Esophagus muscularis mucosa (tissue), 4 donors: ENCODE data around the gene SLC7A1. TPM values are rescaled to one million over a fixed set of nuclear protein-coding genes. Genes with fewer than 3 reads are reported as not detected.

Source experiments
- DNase-seq: peaks from one replicate; pipeline ENCODE4 v3.0.0-alpha.2; 2017; ENCODE audit errors: extremely low spot score
- H3K27ac ChIP-seq, 4 donors: fragments of 200-600 bp; sonication (generic); replicated peaks in 1 of 4; 1 replicate in 3 of 4; 2 replicates in 1 of 4; pipeline ENCODE4 v1.5.1; 2016 to 2019; ENCODE audit warnings: mild to moderate bottlenecking in 1 of 4
- H3K27me3 ChIP-seq, 4 donors: fragments of 200-600 bp; sonication (generic); one replicate each; pipeline versions ENCODE4 v1.5.1 to v1.6.0; 2016 to 2019
- H3K36me3 ChIP-seq, 4 donors: fragments of 200-600 bp; sonication (generic); one replicate each; pipeline ENCODE4 v1.5.1; 2016 to 2019
- H3K4me1 ChIP-seq, 4 donors: fragments of 200-600 bp; sonication (generic); one replicate each; pipeline ENCODE4 v1.5.1; 2016 to 2019
- H3K4me3 ChIP-seq, 4 donors: fragments of 200-600 bp; sonication (generic); 1 replicate in 2 of 4; 2 replicates in 2 of 4; pipeline ENCODE4 v1.5.1; 2016 to 2019; ENCODE audit warnings: mild to moderate bottlenecking in 4 of 4, moderate library complexity in 1 of 4
- H3K9me3 ChIP-seq, 4 donors: fragments of 200-600 bp; sonication (generic); 1 replicate in 3 of 4; 2 replicates in 1 of 4; pipeline ENCODE4 v1.5.1; 2016 to 2019
- CTCF ChIP-seq, 3 experiments: fragments of 200-600 bp in 2 of 3; fragments of 450-650 bp in 1 of 3; sonication (generic) in 2 of 3; IDR thresholded peaks; one replicate each; pipeline ENCODE4 v1.5.1; 2017 to 2019; ENCODE audit warnings: antibody characterized with exemption in 3 of 3, mild to moderate bottlenecking in 2 of 3, moderate library complexity in 1 of 3
- EP300 ChIP-seq: sonication (generic); formaldehyde crosslinking; IDR thresholded peaks from one replicate; pipeline ENCODE4 v1.6.1; 2017; ENCODE audit warnings: antibody characterized with exemption
- POLR2A ChIP-seq: fragments of 450-650 bp; IDR thresholded peaks from one replicate; pipeline ENCODE4 v1.6.1; 2017; ENCODE audit warnings: antibody characterized with exemption, moderate library complexity, mild to moderate bottlenecking, low read depth
- POLR2AphosphoS5 ChIP-seq, 2 donors: sonication (generic); formaldehyde crosslinking; IDR thresholded peaks; one replicate each; pipeline ENCODE4 v1.6.1; 2017; ENCODE audit warnings: antibody characterized with exemption in 2 of 2
- WGBS: methylation state at CpG from one replicate; pipeline ENCODE4 v1.1.5; 2018; 5-methylcytosine and 5-hydroxymethylcytosine counted together
- intact Hi-C: fragments of 100-400 bp; cut with DNase I; formaldehyde crosslinking; loops from one replicate; pipeline ENCODE4 v1.15.1; 2023
- total RNA-seq, 4 donors: library from RNA; depleted of rRNA; stranded (reverse); fragments of >200 nt; gene quantifications; one replicate each; pipeline versions ENCODE4 v1.1.0 to v1.2.1, GENCODE V29; 2016

SLC7A1 gene
- total RNA-seq, 4 donors from 2014 or later, result 15.0 to 28.8 (median 21.6) TPM

DNA sequence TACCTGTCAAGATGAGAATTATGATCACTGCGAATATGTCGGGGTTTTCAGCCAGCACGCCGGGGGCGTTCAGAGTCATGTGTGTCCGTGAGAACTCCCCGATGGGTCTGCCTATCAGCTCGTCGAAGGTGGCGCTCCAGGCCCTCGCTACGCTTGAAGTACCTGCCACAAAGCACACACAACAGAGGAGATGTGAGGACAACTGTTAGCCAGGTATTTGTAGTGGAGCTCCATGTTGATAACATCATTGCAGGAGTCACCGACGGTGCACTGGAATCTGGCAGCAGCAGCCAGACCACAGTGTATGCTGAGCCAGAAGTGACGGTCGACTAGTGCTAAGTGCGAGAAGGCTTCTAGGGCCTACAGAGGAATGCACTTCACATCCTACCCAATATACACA, 62.7 kb downstream of the SLC7A1 start:
- DNase-seq, result no peak
- intact Hi-C loops, result no loop called here
- Histone ChIP-seq H3K36me3 (peaks cover 6 to 57% (median 20%) of the 10 kb centered on the region in 4 donors), H3K4me3 (no peak overlapping the region), H3K9me3 (no peaks in the 10 kb centered on the region), H3K27me3 (no peaks in the 10 kb centered on the region), H3K27ac (no peak overlapping the region), H3K4me1 (peaks cover 0 to 22% (median 20%) of the 10 kb centered on the region in 4 donors)
- TF ChIP-seq POLR2A (no peak), CTCF (IDR thresholded peaks at IDR 0.05) (no peak), EP300 (no peak), POLR2AphosphoS5 (IDR thresholded peaks at IDR 0.05) (no peak)
- WGBS, result 78% methylated on average over 17 of the region's 17 CpGs

- intact Hi-C loops, result no loop called here
- peaks cover 6 to 64% (median 23%) of the 10 kb centered on the region in 4 donors for H3K36me3 ChIP-seq
- no peak overlapping the region for H3K27ac ChIP-seq
- 62% methylated on average over 5 of the region's 5 CpGs for WGBS
- H3K27me3 ChIP-seq, result no peaks in the 10 kb centered on the region
- H3K4me3 ChIP-seq, result no peak overlapping the region
- DNase-seq, result no peak
- TF ChIP-seq EP300, result no peak
- TF ChIP-seq POLR2A, result no peak
- no peak for TF ChIP-seq POLR2AphosphoS5 (IDR thresholded peaks at IDR 0.05)
- no peak for TF ChIP-seq CTCF (IDR thresholded peaks at IDR 0.05)
- peaks cover 0 to 22% (median 19%) of the 10 kb centered on the region in 4 donors for H3K4me1 ChIP-seq
- H3K9me3 ChIP-seq, result no peaks in the 10 kb centered on the region
Observed at GRCh38 chr13:29532116-29532515, 63.4 kb downstream of the SLC7A1 start.

DNA sequence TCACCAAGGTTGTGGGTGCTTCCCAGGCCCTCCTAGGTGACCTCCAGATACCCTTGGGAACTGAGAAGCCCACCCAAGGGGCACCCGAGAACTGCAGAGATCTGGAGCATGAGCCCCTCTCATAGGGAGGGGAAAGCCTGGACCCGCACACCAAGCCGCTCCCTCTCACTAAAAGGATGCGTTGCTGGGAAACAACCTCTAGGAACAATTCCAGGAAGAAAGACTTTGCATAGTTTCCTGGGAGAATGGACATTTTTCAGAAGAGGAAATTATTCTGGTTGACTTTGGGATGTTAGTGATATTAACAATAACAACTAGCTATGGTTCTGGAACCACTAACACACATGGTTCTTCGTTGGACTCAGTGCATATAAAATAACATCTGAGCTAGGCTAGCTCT, 64.6 kb downstream of the SLC7A1 start:
- no peak overlapping the region for H3K27ac ChIP-seq
- no peaks in the 10 kb centered on the region for H3K9me3 ChIP-seq
- H3K4me1 ChIP-seq, result peaks cover 0 to 22% (median 19%) of the 10 kb centered on the region in 4 donors
- peaks cover 6 to 70% (median 23%) of the 10 kb centered on the region in 4 donors for H3K36me3 ChIP-seq
- H3K4me3 ChIP-seq, result no peak overlapping the region
- intact Hi-C loops, result no loop called here
- no peaks in the 10 kb centered on the region for H3K27me3 ChIP-seq
- WGBS, result 87% methylated on average over 5 of the region's 5 CpGs
- TF ChIP-seq POLR2A, result no peak
- TF ChIP-seq POLR2AphosphoS5 (IDR thresholded peaks at IDR 0.05), result no peak
- no peak for TF ChIP-seq EP300
- DNase-seq, result no peak

DNA sequence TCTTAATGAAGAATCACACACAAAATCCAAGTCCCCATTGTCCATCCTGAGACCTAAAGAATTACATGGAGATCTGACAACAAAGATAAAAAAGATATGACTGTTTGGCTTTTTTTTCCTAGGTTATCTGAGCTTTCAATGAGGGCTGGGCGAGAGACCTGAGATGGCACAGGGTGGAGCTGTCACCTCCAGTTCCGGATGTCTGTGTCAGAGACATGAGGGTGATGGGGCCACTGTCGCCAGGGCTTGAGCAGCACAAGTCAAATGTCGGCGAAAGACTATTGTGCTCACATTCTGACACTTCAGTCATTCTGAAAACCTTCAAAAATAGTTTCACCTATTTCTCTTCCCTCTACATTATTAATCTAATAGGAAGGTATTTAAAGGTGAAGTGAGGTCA, 65.7 kb downstream of the SLC7A1 start:
- Histone ChIP-seq H3K9me3 (no peaks in the 10 kb centered on the region), H3K27ac (no peak overlapping the region), H3K4me3 (no peak overlapping the region), H3K36me3 (peaks cover 6 to 67% (median 19%) of the 10 kb centered on the region in 4 donors), H3K27me3 (no peaks in the 10 kb centered on the region), H3K4me1 (peaks cover 0 to 22% (median 19%) of the 10 kb centered on the region in 4 donors)
- intact Hi-C loops, result no loop called here
- TF ChIP-seq POLR2AphosphoS5 (IDR thresholded peaks at IDR 0.05) (no peak), CTCF (IDR thresholded peaks at IDR 0.05) (no peak), POLR2A (no peak)
- WGBS, result 88% methylated on average over 5 of the region's 5 CpGs
- no peak for DNase-seq

- WGBS, result 80% methylated on average over 5 of the region's 5 CpGs
- Histone ChIP-seq H3K27me3 (no peaks in the 10 kb centered on the region), H3K4me3 (no peak overlapping the region), H3K36me3 (peaks cover 17 to 80% (median 32%) of the 10 kb centered on the region in 4 donors), H3K27ac (no peak overlapping the region), H3K9me3 (no peaks in the 10 kb centered on the region), H3K4me1 (peaks cover 0 to 16% (median 14%) of the 10 kb centered on the region in 4 donors)
- intact Hi-C loops, result no loop called here
- TF ChIP-seq POLR2AphosphoS5 (IDR thresholded peaks at IDR 0.05) (no peak), POLR2A (no peak), CTCF (IDR thresholded peaks at IDR 0.05) (no peak), EP300 (no peak)
- DNase-seq, result no peak
Observed at GRCh38 chr13:29527916-29528315, 67.6 kb downstream of the SLC7A1 start.
